Measurements from ENCODE around the gene DPF1.

GRCh38 chr19:38164526-38164925 is 59.5 kb downstream of the DPF1 start:
- TF ChIP-seq CTCF (conservative IDR thresholded peaks at IDR 0.05) (no peak), ZFX (IDR thresholded peaks at IDR 0.05) (no peak)

Data from C4-2B (cell line).